DMS153 treated with DMSO at 0.1 percent for 48 hours (cell line): Measurements from ENCODE around the gene SELENOO.

Source experiments
- DNase-seq: peaks from one replicate; lab custom pipeline; 2025; ENCODE audit not compliant: unreplicated experiment; lab: John Stamatoyannopoulos, UW

Gene SELENOO

GRCh38 chr22:50171319-50171964, 29.4 kb upstream of the SELENOO start:
- no peak for DNase-seq

DNA sequence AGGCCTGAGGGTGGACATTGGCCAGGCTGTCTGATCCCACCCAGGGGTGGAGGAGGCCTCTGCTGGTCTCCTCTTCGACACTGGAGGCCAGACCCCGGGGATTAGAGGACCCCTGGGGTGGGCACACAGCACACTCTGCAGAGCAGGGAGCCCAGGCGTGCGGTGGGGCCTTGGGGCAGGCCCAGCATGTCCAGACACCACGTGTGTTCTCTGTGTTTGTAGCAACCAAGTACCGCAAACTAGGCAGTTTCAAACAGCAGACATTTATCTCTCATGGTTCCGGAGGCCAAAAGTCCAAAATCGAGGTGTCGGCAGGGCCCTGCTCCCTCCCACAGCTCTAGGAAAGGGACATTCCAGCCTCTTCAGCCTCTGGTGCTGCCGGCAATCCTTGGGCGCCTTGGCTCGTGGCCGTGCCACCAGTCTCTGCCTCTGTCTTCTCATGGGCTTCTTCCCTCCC, 28.8 kb upstream of the SELENOO start:
- no peak for DNase-seq

DNA sequence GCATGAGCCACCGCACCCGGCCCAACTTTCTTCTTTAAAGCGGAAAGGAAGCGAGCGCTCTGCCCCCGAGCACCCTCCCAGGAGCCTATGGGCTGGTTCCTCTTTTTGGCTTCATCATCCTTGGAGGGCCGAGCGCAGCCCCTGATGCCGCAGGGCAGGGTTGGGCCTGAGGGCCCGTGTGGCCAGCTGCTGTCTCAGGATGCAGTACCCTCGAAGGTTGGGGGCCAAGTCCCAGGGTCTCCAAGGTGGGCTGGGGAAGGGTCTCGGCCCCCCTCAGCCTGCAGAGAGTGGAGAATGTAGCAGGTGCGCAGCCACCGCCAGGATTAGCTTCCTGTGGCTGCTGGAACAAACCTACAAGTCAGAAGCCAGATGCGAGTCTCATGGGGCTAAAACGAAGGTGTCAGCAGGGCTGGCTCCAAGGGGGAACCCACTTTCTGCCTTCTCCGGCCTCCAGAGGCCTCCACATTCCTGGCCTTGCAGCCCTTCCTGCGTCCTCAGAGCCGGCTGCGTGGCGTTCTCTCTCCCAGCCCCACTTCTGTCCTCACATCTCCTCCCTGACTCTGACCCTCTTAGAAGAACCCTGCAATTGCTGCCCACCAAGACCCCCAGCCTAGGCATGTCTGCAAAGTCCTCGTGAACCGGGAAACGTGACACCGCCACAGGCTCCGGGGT, 27.4 kb upstream of the SELENOO start:
- DNase-seq = no peak

DNA sequence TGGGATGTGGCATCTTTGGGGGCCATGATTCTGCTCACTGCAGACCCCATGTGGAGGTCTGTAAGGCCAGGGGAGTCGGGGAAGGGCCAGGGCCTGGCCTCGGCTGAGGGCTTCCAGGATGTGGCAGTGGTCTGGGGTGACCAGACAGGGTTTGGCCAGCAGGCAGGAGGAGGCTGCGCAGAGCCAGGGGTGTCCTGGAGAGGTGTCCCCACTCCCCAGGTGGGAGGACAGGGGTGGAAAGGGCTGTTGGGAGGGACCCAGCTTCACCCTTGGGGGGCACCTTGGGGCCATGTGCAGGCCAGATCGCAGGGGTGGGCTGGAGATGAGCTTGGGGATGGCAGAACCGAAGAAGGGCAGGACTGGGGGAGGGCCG, 26.8 kb upstream of the SELENOO start:
- DNase-seq = no peak

GRCh38 chr22:50174382-50175190, 26.2 kb upstream of the SELENOO start:
- no peak for DNase-seq

GRCh38 chr22:50175191-50175461, 25.7 kb upstream of the SELENOO start:
- DNase-seq = no peak

DNA sequence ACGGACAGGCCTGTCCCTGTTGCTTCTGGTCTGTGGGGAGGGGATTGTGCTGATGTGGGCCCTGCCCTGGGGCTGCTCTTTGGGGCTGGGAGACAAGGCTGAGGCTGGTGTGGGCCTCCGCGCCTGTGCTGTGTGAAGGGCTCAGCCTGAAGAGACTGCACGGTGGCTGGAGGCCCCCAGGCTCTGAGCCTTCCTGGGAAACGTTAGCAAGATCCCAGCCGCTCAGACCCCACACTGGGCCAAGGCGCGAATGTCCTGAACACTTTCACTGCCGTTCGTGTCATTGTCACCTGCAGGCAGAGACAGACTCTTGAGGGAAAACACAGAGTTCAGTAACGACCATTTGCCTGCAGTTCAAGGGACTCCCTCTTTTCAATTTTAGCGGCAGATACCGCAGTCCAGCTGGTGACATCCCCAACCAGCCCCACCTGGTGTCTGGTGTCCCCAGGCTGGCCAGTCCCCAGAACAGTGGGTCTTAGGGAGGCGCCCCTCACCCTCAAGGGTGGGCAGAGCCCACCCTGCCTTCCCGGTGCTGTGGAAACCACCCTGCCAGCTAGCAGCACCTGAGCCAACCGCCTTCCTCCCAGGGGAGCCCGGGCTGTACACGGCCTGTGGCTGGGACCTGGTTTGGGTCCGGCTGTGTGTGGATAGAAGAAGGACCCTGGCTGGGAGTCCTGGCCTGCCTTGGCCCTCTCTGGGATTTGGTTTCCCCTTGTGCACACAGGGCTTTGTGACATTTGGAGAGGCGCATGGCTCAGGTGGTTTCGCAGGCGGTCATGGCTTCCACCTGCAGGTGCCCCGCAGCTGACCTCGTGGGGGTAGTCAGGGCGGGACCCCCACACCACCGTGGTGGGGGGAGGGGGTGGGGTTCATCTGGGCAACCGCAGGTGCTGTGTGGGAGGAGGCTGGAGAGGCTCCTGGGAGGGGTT, 24.6 kb upstream of the SELENOO start:
- DNase-seq = no peak

DNA sequence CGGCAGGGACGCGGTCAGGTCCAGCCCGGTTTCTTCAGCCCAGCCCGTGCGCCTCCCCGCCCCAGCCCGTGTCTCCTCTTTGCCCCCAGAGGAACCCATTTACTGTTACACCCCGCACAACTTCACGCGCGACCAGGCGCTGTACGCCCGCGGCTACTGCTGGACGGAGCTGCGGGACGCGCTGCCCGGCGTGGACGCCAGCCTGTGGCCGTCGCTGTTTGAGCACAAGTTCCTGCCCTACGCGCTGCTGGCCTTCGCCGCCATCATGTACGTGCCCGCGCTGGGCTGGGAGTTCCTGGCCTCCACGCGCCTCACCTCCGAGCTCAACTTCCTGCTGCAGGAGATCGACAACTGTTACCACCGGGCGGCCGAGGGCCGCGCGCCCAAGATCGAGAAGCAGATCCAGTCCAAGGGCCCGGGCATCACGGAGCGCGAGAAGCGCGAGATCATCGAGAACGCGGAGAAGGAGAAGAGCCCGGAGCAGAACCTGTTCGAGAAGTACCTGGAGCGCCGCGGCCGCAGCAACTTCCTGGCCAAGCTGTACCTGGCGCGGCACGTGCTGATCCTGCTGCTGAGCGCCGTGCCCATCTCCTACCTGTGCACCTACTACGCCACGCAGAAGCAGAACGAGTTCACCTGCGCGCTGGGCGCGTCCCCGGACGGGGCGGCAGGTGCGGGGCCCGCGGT, 23.8 kb upstream of the SELENOO start:
- DNase-seq = no peak

DNA sequence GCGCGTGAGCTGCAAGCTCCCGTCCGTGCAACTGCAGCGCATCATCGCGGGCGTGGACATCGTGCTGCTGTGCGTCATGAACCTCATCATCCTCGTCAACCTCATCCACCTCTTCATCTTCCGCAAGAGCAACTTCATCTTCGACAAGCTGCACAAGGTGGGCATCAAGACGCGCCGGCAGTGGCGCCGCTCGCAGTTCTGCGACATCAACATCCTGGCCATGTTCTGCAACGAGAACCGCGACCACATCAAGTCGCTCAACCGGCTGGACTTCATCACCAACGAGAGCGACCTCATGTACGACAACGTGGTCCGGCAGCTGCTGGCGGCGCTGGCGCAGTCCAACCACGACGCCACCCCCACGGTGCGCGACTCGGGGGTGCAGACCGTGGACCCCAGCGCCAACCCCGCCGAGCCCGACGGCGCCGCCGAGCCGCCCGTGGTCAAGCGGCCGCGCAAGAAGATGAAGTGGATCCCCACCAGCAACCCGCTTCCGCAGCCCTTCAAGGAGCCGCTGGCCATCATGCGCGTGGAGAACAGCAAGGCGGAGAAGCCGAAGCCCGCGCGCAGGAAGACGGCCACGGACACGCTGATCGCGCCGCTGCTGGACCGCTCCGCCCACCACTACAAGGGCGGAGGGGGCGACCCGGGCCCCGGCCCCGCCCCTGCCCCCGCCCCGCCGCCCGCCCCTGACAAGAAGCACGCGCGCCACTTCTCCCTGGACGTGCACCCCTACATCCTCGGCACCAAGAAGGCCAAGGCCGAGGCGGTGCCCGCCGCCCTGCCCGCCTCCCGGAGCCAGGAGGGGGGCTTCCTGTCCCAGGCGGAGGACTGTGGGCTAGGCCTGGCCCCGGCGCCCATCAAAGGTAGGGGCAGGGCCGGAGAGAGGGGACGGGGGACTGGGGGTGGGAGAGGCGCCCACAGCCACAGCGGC, 23.0 kb upstream of the SELENOO start:
- no peak for DNase-seq

GRCh38 chr22:50178471-50178864, 22.3 kb upstream of the SELENOO start:
- DNase-seq = no peak

DNA sequence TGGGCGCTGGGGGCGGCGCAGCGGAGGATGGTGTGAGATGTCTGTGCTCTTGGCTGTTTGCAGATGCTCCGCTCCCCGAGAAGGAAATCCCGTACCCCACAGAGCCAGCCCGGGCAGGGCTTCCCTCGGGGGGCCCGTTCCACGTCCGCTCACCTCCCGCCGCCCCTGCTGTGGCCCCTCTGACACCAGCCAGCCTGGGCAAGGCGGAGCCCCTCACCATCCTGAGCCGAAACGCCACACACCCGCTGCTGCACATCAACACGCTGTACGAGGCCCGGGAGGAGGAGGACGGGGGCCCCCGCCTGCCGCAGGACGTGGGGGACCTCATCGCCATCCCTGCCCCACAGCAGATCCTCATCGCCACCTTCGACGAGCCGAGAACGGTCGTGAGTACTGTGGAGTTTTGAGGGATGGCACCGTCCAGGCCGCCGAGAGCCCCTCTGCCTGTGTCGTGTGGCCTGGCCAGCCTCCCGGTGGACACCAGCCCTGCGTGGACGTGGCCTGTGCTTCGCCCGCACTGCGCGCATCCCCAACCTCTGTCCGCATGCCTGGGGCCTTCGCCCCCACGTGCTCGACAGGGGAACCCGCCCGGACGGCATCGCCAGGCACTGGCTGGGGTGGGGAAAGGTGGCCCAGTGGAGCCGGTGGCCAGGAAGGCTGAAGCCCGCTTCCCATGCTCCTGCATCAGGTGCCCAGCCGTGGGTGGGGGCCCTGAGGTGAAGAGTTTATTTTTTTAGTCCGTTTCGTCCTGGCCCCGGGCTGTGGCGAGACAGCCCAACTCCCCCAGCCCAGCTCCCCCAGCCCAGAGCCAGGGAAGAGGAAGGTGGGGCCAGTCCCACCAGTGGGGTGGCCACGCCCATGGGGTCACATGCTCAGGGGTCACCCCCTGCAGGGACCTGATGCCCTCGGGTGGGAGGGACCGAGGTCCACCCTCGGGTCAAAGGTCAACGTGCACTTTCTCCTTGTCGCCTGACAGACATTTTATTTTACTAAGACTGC, 21.6 kb upstream of the SELENOO start:
- DNase-seq = no peak

- no peak for DNase-seq
These were observed 20.7 kb upstream of the SELENOO start for GRCh38 chr22:50179937-50180726.

GRCh38 chr22:50180727-50181521, 19.9 kb upstream of the SELENOO start:
- DNase-seq = no peak

GRCh38 chr22:50182176-50183081, 18.4 kb upstream of the SELENOO start:
- DNase-seq = no peak

DNA sequence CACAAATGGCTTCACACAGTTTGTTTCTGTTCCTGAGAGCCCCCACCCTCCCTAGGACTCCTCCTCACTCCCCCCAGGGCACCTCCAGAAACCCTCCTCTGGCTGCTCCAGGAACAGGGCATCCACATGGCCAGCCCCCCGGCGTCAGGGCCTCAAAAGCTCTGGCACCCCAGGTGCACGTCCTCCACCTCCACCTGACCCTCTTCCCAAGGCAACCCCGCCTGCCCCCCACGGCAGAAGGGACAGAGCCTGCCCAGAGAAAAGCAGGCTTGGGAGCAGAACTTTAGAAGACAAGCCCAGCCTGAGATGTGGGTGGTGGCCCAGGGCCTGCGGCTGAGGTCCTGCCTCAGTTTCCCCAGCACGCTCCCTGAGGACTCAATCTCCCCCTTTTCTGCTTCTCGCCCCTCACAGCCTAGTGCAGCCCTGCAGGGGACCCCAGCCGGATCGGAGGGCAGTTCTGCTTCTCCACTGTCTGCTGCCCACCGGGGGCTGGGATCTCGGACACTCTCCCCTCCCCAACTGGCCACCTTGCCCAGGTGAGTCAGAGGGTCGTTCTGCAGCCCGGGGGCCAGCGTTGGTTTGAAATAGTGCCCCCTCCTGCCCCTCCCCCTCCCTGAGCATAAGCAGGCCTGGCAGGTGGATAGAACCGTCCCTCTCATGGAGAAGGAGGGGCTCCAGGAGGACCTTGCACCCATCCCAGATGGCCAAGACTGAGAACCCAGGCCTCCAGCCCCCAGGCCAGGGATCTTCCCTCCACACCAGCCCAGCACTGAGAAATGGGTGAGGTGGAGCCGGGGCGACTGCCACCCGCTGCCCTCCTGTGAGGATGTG, 17.5 kb upstream of the SELENOO start:
- no peak for DNase-seq
